Femur (tissue), 1 donor: Measurements from ENCODE around the gene CEP112.
A peak's percentile ranks its signal among the peaks of the same experiment; 100 is the strongest.

Source experiments
- DNase-seq: peaks from one replicate; pipeline ENCODE4 v3.0.0-alpha.2; 2017

Gene CEP112

DNA sequence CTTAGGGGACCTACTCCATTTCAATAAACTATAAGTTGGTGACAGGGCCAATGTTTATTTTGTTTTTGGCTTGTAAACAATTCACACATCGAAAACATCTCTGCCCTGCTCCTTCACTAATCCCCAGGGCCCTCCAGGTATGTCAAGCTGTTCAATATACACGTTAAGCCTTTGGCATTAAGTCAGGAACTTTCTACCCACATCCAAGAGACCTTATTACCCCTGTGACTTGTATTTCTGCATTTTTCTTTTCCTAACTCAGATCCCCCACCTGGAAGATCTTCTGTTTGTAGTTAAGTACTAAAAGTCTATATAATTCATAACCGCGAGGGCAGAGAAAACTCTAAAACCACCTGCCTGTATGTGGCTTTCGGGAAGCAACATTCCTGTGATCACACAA, 523.7 kb downstream of the CEP112 start:
- DNase-seq = no peak

- no peak for DNase-seq
These were observed 524.3 kb downstream of the CEP112 start for GRCh38 chr17:65667656-65668055.

DNA sequence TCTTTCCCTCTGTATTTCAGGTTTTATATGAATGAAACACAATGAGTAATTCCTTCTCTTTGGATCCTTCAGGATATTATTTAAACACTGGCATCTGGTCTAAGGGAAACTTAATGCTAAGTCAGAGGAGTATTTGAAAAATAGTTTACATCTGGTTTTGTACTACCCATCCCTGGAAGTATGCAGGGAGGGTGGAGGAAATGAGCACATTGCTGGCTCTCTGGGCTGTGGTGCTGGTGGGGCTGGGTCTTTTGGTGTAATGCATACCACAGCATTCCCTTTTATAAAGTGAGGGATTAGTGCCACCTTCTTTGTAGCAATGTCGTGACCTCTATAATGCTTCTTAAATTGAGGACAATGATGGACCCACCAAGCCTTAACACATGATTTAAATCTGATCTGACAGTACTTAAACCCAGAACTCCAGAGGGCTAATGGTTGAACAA, 525.0 kb downstream of the CEP112 start:
- DNase-seq = peak; percentile 37

DNA sequence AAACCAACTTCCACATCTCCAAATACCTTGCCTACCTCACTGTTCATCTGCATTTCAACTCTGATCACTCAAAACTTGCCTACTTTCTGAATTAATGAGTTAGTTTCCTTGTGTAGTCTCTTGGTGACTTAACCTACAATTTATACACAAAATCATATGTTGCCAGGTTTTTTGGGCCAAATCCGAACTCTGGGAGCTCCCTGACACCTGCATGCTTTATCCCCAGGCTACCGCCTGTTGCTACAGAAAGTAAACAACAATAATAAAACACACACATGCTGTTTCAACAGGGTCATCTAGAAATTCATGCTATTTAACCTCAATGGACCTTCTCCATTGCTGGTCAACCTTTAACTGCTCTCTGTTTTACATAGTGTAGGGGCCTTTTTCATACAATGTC, 526.0 kb downstream of the CEP112 start:
- no peak for DNase-seq

DNA sequence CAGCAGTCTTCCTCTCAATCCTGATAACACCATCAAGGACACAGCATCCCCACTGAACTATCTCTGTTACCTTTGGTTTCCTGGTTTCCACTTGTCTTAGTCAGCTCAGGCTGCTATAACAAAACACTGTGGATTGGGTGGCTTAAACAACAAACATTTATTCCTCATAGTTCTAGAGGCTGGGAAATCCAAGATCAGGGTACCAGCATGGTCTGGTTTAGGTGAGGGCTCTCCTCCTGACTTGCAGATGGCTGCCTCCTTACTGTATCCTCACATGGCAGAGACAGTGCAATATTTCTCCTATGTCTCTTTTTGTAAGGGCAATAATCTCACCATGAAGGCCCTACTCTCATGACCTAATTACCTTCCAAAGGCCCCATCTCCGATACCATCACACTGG, 527.2 kb downstream of the CEP112 start:
- DNase-seq = no peak

GRCh38 chr17:65664266-65664665, 527.7 kb downstream of the CEP112 start:
- DNase-seq = no peak

GRCh38 chr17:65662196-65662595, 529.7 kb downstream of the CEP112 start:
- no peak for DNase-seq

DNA sequence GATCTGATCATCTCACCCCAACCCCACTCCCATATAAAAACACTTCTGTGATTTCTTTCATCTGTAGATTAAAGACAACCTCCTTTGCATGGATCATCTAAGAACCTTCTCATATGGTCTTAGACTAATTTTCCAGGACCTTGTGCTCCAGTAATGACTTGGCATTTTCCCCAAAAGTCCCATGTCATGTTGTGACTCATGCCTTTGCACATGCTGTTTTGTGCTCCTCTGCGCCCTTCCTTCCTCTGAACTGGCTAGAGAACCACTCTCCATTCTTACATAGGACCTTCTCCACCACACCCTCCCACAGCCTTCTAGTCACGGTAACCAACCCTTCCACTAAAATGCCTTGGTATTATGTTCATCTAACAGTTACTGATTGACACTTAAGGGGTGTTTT, 531.0 kb downstream of the CEP112 start:
- no peak for DNase-seq

DNA sequence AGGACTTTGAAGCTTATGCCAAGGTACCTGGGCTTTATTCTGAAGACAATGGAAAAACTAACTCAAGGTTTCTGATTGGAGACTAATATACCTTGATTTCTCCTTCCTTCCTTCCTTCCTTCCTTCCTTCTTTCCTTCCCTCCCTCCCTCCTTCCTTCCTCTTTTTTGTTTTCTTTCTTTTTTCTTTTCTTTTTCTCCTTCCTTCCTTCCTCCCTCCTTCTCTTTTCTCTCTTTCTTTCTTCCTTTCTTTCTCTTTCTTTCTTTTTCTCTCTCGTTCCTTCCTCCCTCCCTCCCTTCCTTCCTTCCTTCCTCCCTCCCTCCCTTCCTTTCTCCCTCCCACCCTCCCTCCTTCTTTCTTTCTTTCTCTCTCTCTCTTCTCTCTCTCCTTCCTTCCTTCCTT, 531.9 kb downstream of the CEP112 start:
- no peak for DNase-seq

- DNase-seq = no peak
These were observed 532.4 kb downstream of the CEP112 start for GRCh38 chr17:65659512-65659911.

DNA sequence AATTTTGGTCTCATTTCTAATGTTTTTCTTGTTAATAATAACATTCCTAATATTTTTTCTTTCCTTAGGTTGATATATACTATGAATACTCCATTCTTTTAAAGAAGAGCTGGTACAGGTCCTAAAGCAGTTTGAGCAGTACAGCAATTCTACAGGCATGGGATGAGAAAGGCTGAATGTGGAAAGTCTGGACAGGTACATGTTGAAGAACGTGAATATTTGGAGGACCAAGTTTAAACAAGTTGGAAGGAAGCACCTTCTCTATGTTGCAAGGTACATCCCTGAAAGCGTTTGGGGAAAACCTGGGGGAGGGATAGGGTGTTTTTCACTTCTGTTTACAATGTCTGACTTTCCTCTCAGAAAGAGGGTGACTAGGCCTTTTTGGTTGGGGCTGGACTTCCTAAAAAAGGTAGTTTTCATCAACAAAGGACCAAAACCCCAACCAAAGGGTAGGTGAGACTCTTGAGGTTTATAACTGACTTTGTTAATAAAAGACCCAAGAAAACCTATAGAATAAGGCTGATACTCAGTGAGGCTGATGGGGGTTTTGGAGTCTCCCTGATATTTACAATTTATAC, 534.6 kb downstream of the CEP112 start:
- DNase-seq = no peak

- DNase-seq = no peak
These were observed 535.3 kb downstream of the CEP112 start for GRCh38 chr17:65656390-65657250.

GRCh38 chr17:65655706-65656105, 536.2 kb downstream of the CEP112 start:
- no peak for DNase-seq

DNA sequence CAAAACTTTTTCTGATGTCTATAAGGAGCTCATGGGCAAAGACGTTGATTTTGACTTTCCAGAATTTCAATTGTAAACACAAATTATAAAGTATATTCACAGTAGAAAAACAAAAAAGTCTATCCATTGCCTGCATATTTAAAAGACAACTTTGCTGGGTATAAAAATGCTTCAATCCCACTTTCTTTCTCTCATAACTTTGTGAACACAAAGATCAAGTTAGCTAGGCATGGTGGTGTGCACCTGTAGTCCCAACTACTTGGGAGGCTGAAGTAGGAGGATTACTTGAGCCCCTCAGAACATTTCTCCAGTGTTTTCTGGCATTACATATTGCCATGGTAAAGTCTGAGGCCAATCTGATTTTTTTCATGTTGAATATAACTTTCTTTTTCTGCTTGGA, 547.4 kb downstream of the CEP112 start:
- DNase-seq = no peak

DNA sequence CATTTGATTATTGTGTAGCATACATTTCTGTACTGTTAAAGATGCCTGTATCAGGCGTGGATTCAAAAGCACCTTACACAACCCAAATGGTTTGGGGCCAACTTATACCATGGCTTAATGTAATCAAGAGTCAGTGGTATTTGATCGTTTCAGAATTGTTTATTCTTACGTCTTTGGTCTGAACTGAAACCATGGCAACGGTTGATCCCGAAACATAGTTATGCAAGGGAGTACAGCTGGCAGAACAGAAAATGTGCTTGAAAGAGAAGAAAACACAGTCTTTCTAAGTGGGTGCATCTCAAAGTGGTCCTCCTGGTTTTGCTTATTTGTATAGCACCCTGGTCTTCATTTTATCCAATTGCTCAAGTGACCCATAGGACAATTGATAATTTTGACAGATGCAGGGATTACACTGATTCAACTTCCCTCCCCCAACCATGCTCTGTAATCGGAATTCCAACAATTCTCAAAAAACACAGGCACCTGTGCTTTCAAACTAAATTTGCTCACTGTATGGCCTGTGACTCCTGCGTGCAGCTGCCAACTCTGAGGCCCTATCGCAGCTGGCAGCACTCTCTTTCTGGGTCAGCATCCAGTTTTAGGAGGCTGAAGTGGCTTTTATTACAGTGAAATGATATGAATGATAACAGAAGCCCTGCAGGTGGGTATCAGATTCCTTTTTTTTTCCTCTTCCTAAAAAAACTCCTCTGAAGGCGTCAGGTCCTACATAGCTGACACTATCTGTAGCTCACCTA, 553.5 kb downstream of the CEP112 start:
- DNase-seq = peak; percentile 37

GRCh38 chr17:65637786-65638185, 554.1 kb downstream of the CEP112 start:
- no peak for DNase-seq

GRCh38 chr17:65634533-65634932, 557.4 kb downstream of the CEP112 start:
- DNase-seq = no peak

- no peak for DNase-seq
These were observed 557.9 kb downstream of the CEP112 start for GRCh38 chr17:65633988-65634387.

GRCh38 chr17:65633146-65633881, 558.6 kb downstream of the CEP112 start:
- no peak for DNase-seq

- no peak for DNase-seq
These were observed 561.4 kb downstream of the CEP112 start for GRCh38 chr17:65630502-65630901.

DNA sequence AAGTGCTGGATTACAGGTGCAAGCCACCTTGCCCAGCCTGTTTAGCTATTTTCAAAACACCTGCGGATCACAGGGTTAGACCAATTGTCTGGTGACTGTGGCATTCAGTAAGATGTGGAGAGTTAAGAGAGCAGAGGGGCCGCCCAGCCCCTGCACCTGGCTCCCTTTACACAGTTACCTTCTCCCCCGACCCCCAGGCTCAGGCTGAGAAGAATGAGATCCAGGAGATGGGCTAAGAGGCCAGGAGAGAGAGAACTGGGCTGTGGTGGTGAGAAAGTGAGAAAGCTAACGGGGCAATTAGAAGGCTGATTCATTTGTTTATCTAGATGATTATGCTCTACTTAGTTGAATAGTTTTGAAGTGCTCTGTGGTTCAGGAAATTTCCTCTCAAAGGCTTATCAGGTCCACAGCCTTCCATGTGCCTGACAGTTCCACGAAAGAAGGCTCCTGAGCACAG, 562.7 kb downstream of the CEP112 start:
- no peak for DNase-seq

- no peak for DNase-seq
These were observed 563.3 kb downstream of the CEP112 start for GRCh38 chr17:65628644-65629036.
